K562 (cell line): Measurements from ENCODE around the gene KCNT1. TPM values are rescaled to one million over a fixed set of nuclear protein-coding genes. Genes with fewer than 3 reads are reported as not detected.

Experiments
- ATAC-seq: fragments of 200-7000 bp; cut with Tn5 transposase; 3 replicates; pipeline ENCODE4 v1.9.1; 2020; ENCODE audit warnings: moderate library complexity
- BruUV-seq: library from RNA; stranded (reverse); fragments of 400-500 nt; replicated peaks from 2 replicates; lab custom pipeline; 2021; lab: Mats Ljungman, UMichigan
- CTCF ChIA-PET: fragments of 300-600 bp; formaldehyde crosslinking; extraction: SDS; loops from one replicate; lab custom pipeline; 2021; ENCODE audit warnings: low intra/inter-chr PET ratio; lab: Yijun Ruan, JAX
- POLR2A ChIA-PET: fragments of 300-600, 350-650 bp; sonication (Branson Sonifier 250); formaldehyde crosslinking; extraction: SDS; loops from one replicate; lab custom pipeline; 2021; ENCODE audit warnings: antibody characterized with exemption, inconsistent platforms; lab: Yijun Ruan, JAX
- DNase-seq, 4 experiments: peaks; one replicate each; pipeline versions ENCODE4 v3.0.0 to v3.0.0-alpha.2; 2011 to 2018; ENCODE audit warnings: low spot score in 3 of 4, mixed read lengths in 3 of 4; ENCODE audit errors: extremely low read depth in 1 of 4
- FAIRE-seq: peaks from 2 replicates; lab custom pipeline; 2011; peaks lifted over from hg19 to GRCh38; lab: Jason Lieb, UNC
- H2AFZ ChIP-seq: 2 replicates; pipeline ENCODE4 v1.6.0; 2011; ENCODE audit warnings: low read depth, low read length, control low read depth, inconsistent platforms
- H3K27ac ChIP-seq: fragments of 200-600 bp; 3 replicates; pipeline ENCODE4 v1.8.0; 2011; ENCODE audit warnings: low read depth, mild to moderate bottlenecking, control low read depth, inconsistent platforms, low read length, moderate library complexity, mixed read lengths; ENCODE audit errors: extremely low read depth
- H3K27me3 ChIP-seq, 2 experiments: fragments of 300-600 bp in 1 of 2; 2 replicates in 1 of 2; 3 replicates in 1 of 2; pipeline versions ENCODE4 v1.6.0 to v1.8.0; 2011; ENCODE audit warnings: inconsistent platforms in 2 of 2, low read length in 2 of 2, mild to moderate bottlenecking in 1 of 2, mixed read lengths in 1 of 2, moderate library complexity in 1 of 2; ENCODE audit not compliant: control insufficient read depth in 2 of 2, insufficient read depth in 2 of 2
- H3K36me3 ChIP-seq: fragments of 300-600 bp; 3 replicates; pipeline ENCODE4 v1.8.0; 2011; ENCODE audit warnings: mild to moderate bottlenecking, low read length, inconsistent platforms; ENCODE audit not compliant: control insufficient read depth, insufficient read depth
- H3K4me1 ChIP-seq, 2 experiments: fragments of 200-600 bp in 1 of 2; replicated peaks in 1 of 2; 2 replicates in 1 of 2; 3 replicates in 1 of 2; pipeline versions ENCODE4 v1.5.1 to v1.8.0; 2011; ENCODE audit warnings: inconsistent platforms in 2 of 2, low read length in 2 of 2, mild to moderate bottlenecking in 1 of 2, mixed read lengths in 1 of 2, moderate library complexity in 1 of 2; ENCODE audit not compliant: control insufficient read depth in 2 of 2, insufficient read depth in 2 of 2
- H3K4me2 ChIP-seq: 2 replicates; pipeline ENCODE4 v1.6.1; 2011; ENCODE audit warnings: low read length, control low read depth, inconsistent platforms, mixed read lengths; ENCODE audit not compliant: insufficient read depth
- H3K4me3 ChIP-seq: fragments of 200-600 bp; sonication (generic), shearing (Covaris generic); 2 replicates; pipeline ENCODE4 v1.5.1; 2016; ENCODE audit warnings: control low read depth, inconsistent platforms
- H3K79me2 ChIP-seq: fragments of 200-600 bp; 3 replicates; pipeline ENCODE4 v1.8.0; 2011; ENCODE audit warnings: low read length, inconsistent platforms; ENCODE audit not compliant: control insufficient read depth, insufficient read depth
- H3K9ac ChIP-seq, 2 experiments: 2 replicates each; pipeline versions ENCODE4 v1.6.0 to v1.6.1; 2011; ENCODE audit warnings: low read depth in 2 of 2, low read length in 2 of 2, control low read depth in 1 of 2, inconsistent platforms in 1 of 2, mild to moderate bottlenecking in 1 of 2, mixed read lengths in 1 of 2; ENCODE audit not compliant: insufficient read depth in 1 of 2
- H3K9me1 ChIP-seq: one replicate; pipeline ENCODE4 v1.6.0; 2011; ENCODE audit warnings: inconsistent platforms, mild to moderate bottlenecking, low read length, moderate library complexity; ENCODE audit not compliant: control insufficient read depth, insufficient read depth
- H3K9me3 ChIP-seq: replicated peaks from 2 replicates; pipeline ENCODE4 v1.5.1; 2011; ENCODE audit warnings: low read depth, low read length, inconsistent platforms; ENCODE audit not compliant: control insufficient read depth, insufficient read depth
- H4K20me1 ChIP-seq: replicated peaks from 2 replicates; pipeline ENCODE4 v1.6.1; 2011; ENCODE audit warnings: low read length, inconsistent platforms, mixed read lengths; ENCODE audit not compliant: control insufficient read depth, insufficient read depth
- EP400 ChIP-seq: fragments of 450-650 bp; IDR thresholded peaks from 2 replicates; pipeline ENCODE4 v1.6.1; 2017; ENCODE audit warnings: antibody characterized with exemption, mild to moderate bottlenecking, moderate library complexity
- ERF ChIP-seq: fragments of 450-650 bp; formaldehyde crosslinking; IDR thresholded peaks from 2 replicates; pipeline ENCODE4 v1.4.0; 2020; ENCODE audit warnings: mild to moderate bottlenecking, mixed read lengths
- MIER1 ChIP-seq: fragments of 450-650 bp; IDR thresholded peaks from 2 replicates; pipeline ENCODE4 v1.6.1; 2016; ENCODE audit warnings: antibody characterized with exemption, mild to moderate bottlenecking, low read depth
- NR2C1 ChIP-seq, 2 experiments: fragments of 450-650 bp; IDR thresholded peaks; 2 replicates each; pipeline ENCODE4 v1.6.1; 2017; ENCODE audit warnings: mild to moderate bottlenecking in 2 of 2, antibody characterized with exemption in 1 of 2, inconsistent platforms in 1 of 2, missing compliant biosample characterization in 1 of 2, missing genetic modification characterization in 1 of 2
- PHTF2 ChIP-seq: fragments of 250-450 bp; sonication (Bioruptor Pico); IDR thresholded peaks from 2 replicates; pipeline ENCODE4 v1.5.0; 2021; ENCODE audit warnings: mild to moderate bottlenecking
- RBM17 ChIP-seq: fragments of 200-400 bp; formaldehyde crosslinking; IDR thresholded peaks from 2 replicates; pipeline ENCODE4 v1.6.1; 2017; ENCODE audit warnings: low read depth, mild to moderate bottlenecking, low read length, borderline replicate concordance
- RUNX1 ChIP-seq: sonication (generic); IDR thresholded peaks from 2 replicates; pipeline ENCODE4 v1.6.1; 2016; ENCODE audit warnings: antibody characterized with exemption, low read depth
- ZNF316 ChIP-seq: fragments of 450-650 bp; IDR thresholded peaks from 2 replicates; pipeline ENCODE4 v1.6.1; 2016
- ZNF644 ChIP-seq: fragments of 200-800 bp; sonication (Bioruptor generic); IDR thresholded peaks from 2 replicates; pipeline ENCODE4 v1.6.1; 2016; ENCODE audit warnings: low read depth, missing genetic modification characterization, missing compliant biosample characterization
- WGBS: fragments of 100-300 bp; shearing (Covaris generic); methylation state at CpG from one replicate; pipeline ENCODE4 v1.1.6; 2016; ENCODE audit warnings: low coverage, mixed read lengths; ENCODE audit not compliant: insufficient coverage; ENCODE audit errors: missing lambda C conversion rate; 5-methylcytosine and 5-hydroxymethylcytosine counted together
- in situ Hi-C: fragments of 300-500 bp; cut with MboI; formaldehyde crosslinking; loops from 4 replicates; pipeline ENCODE4 v1.15.0; 2018; ENCODE audit warnings: inconsistent platforms, mixed read lengths
- intact Hi-C: fragments of 100-400 bp; cut with micrococcal nuclease; formaldehyde crosslinking; loops from 2 replicates; pipeline ENCODE4 v1.14.2; 2022
- polyA plus RNA-seq, 8 experiments: library from polyadenylated mRNA; depleted of rRNA in 4 of 8; stranded (reverse) in 5 of 8; unstranded in 3 of 8; fragments of >200 nt; fragmentation: Nextera tagmentation in 2 of 8; fragmentation: Illumina TruSeq in 1 of 8; extraction: Ambion mirVana in 2 of 8; extraction: Trizol in 1 of 8; gene quantifications; 2 replicates each; pipeline versions ENCODE4 v1.2.1 to v1.2.3, GENCODE V29; 2011 to 2014; ENCODE audit warnings: inconsistent platforms in 1 of 8, missing spikeins in 1 of 8
- total RNA-seq, 7 experiments: library from RNA; depleted of rRNA in 6 of 7; stranded (reverse); fragments of >200 nt in 6 of 7; fragmentation: Illumina TruSeq in 2 of 7; extraction: Trizol in 2 of 7; gene quantifications; 2 replicates each; pipeline versions ENCODE4 v1.2.1 to v1.2.3, GENCODE V29; 2011 to 2021; ENCODE audit warnings: low replicate concordance in 1 of 7

KCNT1 gene
- total and polyA plus RNA-seq, 9 of the 15 experiments (the other 6 are each of a cell fraction or from before 2014, with no cell fraction given): 0.05 TPM; not detected in 8

- WGBS: no CpG with 5 or more reads among the region's 3 CpGs
- H2AFZ ChIP-seq: no peak overlapping the region
- no peak overlapping the region for H3K4me2 ChIP-seq
- intact Hi-C loops (no loop called here), in situ Hi-C loops (no loop called here)
- no peak for ATAC-seq
- no peak overlapping the region for H3K4me3 ChIP-seq
- ChIA-PET POLR2A (interaction anchor here (0.6 kb wide), 1 partner anchor 305 kb away, joined by 3 read pairs; no protein-coding TSS in a partner anchor), CTCF (no interaction called here)
- H3K9me3 ChIP-seq: no peaks in the 10 kb centered on the region
- no peak overlapping the region for H3K27ac ChIP-seq
- no peaks in the 10 kb centered on the region for H3K9me1 ChIP-seq
- H3K79me2 ChIP-seq: no peaks in the 10 kb centered on the region
- H4K20me1 ChIP-seq: peaks cover 7% of the 10 kb centered on the region; the same call in 1 of the 2 replicates
- no TSS peak for BruUV-seq
- no peak overlapping the region for H3K9ac ChIP-seq
- peaks cover 37 to 72% of the 10 kb centered on the region in 2 experiments for H3K27me3 ChIP-seq
- no peak for FAIRE-seq
- no peaks in the 10 kb centered on the region for H3K36me3 ChIP-seq
- no peak for TF ChIP-seq RBM17
- no peak for TF ChIP-seq MIER1
- no peak for TF ChIP-seq EP400
- TF ChIP-seq PHTF2 (CRISPR knock-in tag): no peak
- TF ChIP-seq ERF (CRISPR knock-in tag): no peak
- TF ChIP-seq NR2C1 (IDR thresholded peaks at IDR 0.05): no peak
- TF ChIP-seq NR2C1 (tag; IDR thresholded peaks at IDR 0.05): no peak
- no peak for TF ChIP-seq ZNF316
- TF ChIP-seq RUNX1: no peak
- no peak for TF ChIP-seq ZNF644
- TF ChIP-seq, all 486 proteins: peak for 0
- H3K4me1 ChIP-seq: no peaks in the 10 kb centered on the region
- no peak for DNase-seq
Observed at GRCh38 chr9:135663451-135663770, 38.6 kb upstream of the KCNT1 start.
